Adipocyte (in vitro differentiated cells): ENCODE results near the gene TRMT1L.
"Not testable (repeated sequence)": the region's sequence is repeated elsewhere in the genome, so short reads cannot be mapped to it uniquely, and the experiment has no call there.

ENCODE experiments used
- DNase-seq: peaks from one replicate; pipeline ENCODE4 v3.0.0-alpha.2; 2015; ENCODE audit warnings: low read depth
- H3K27me3 ChIP-seq: replicated peaks from 2 replicates; pipeline ENCODE4 v1.7.0; 2013; ENCODE audit warnings: mild to moderate bottlenecking, low read length, moderate library complexity; ENCODE audit not compliant: control insufficient read depth, insufficient read depth
- H3K36me3 ChIP-seq: 2 replicates; pipeline ENCODE4 v1.7.0; 2013; ENCODE audit warnings: low read length, mild to moderate bottlenecking, moderate library complexity; ENCODE audit not compliant: control insufficient read depth, insufficient read depth, severe bottlenecking
- H3K4me1 ChIP-seq: 2 replicates; pipeline ENCODE4 v1.7.0; 2013; ENCODE audit warnings: mild to moderate bottlenecking, low read length, moderate library complexity; ENCODE audit not compliant: control insufficient read depth, insufficient read depth
- H3K4me3 ChIP-seq: 2 replicates; pipeline ENCODE4 v1.7.0; 2013; ENCODE audit warnings: mild to moderate bottlenecking, low read length, moderate library complexity
- H3K9ac ChIP-seq: 2 replicates; pipeline ENCODE4 v1.7.0; 2013; ENCODE audit warnings: mild to moderate bottlenecking, low read length, moderate library complexity
- H3K9me3 ChIP-seq: 2 replicates; pipeline ENCODE4 v1.7.0; 2013; ENCODE audit warnings: mild to moderate bottlenecking, low read length, moderate library complexity; ENCODE audit not compliant: control insufficient read depth

The TRMT1L gene, protein sequence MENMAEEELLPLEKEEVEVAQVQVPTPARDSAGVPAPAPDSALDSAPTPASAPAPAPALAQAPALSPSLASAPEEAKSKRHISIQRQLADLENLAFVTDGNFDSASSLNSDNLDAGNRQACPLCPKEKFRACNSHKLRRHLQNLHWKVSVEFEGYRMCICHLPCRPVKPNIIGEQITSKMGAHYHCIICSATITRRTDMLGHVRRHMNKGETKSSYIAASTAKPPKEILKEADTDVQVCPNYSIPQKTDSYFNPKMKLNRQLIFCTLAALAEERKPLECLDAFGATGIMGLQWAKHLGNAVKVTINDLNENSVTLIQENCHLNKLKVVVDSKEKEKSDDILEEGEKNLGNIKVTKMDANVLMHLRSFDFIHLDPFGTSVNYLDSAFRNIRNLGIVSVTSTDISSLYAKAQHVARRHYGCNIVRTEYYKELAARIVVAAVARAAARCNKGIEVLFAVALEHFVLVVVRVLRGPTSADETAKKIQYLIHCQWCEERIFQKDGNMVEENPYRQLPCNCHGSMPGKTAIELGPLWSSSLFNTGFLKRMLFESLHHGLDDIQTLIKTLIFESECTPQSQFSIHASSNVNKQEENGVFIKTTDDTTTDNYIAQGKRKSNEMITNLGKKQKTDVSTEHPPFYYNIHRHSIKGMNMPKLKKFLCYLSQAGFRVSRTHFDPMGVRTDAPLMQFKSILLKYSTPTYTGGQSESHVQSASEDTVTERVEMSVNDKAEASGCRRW

DNA sequence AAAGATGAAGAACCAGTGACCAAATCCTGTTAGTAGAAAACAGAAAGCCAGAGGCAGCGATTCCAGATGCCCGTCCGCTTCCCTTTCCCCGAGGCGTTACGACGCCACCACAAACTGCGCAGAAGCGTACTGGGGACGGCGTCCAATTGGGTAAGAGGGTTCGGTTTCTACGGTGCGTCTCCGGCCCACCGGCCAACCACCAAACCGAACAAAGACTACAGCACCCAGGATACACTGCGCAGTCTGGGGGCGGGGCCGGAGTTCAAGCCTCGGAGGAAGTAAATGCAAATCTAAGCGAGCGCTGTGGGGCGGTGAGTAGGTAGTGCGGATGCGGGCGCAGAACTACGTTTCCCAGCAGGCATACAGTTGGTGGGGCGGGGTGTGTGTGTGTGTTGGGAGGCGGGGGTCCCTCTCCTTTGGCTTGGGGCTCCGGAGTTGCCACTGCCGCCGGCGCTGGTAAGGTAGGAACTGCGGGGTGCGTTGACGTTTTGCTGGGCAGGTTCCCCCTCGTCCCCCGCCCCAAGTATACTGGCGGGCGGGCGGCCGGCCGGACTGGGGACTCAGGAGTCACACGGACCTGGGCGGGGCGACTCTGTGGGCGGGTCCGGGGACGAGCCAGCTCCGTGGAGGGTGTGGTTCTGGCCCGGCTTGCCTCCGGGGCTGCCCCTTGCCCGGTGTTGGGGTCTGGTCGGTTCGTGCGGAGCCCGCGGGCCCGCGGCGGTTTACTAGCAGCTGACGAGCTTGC is at the start of gene TRMT1L, which contains the start of gene SWT1:
Gene TRMT1L (minus strand): TSS at position 100 of the 745 bp plus-strand sequence. CDS start 241 bp downstream, outside the sequence.
Gene SWT1 (plus strand): TSS at position 314 of the 745 bp plus-strand sequence. CDS start 3,675 bp downstream, outside the sequence.
- Histone ChIP-seq H3K4me1 (peaks cover 30% of the 10 kb centered on the region), H3K9me3 (no peaks in the 10 kb centered on the region), H3K36me3 (no peaks in the 10 kb centered on the region), H3K27me3 (no peaks in the 10 kb centered on the region), H3K9ac (peak within 1 kb of the TSS; percentile 98), H3K4me3 (peak within 1 kb of the TSS; percentile 89)
- peak; percentile 100 for DNase-seq

DNA sequence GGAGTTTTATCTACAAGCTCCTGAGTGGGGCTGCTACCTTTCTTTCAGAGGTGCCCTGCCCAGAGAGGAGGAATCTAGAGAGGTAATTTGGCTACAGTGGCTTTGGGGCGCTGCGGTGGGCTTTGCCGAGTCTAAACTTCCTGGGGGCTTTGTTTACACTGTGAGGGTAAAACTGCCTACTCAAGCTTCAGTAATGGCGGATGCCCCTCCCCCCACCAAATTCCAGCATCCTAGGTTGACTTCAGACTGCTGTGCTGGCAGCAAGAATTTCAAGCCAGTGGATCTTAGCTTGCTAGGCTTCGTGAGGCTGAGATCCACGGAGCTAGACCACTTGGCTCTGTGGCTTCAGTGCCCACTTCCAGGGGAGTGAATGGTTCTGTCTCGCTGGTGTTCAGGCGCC is 44.1 kb upstream of the TRMT1L start:
- Histone ChIP-seq H3K9me3 (peaks cover 7% of the 10 kb centered on the region), H3K36me3 (no peaks in the 10 kb centered on the region), H3K27me3 (no peaks in the 10 kb centered on the region), H3K4me1 (no peaks in the 10 kb centered on the region), H3K9ac (no peak overlapping the region), H3K4me3 (no peak overlapping the region)
- no peak for DNase-seq

GRCh38 chr1:185198712-185199111 is 42.0 kb upstream of the TRMT1L start:
- not testable (repeated sequence) for DNase-seq, H3K4me1 ChIP-seq, H3K36me3 ChIP-seq, H3K4me3 ChIP-seq, H3K9me3 ChIP-seq, H3K27me3 ChIP-seq, H3K9ac ChIP-seq

DNA sequence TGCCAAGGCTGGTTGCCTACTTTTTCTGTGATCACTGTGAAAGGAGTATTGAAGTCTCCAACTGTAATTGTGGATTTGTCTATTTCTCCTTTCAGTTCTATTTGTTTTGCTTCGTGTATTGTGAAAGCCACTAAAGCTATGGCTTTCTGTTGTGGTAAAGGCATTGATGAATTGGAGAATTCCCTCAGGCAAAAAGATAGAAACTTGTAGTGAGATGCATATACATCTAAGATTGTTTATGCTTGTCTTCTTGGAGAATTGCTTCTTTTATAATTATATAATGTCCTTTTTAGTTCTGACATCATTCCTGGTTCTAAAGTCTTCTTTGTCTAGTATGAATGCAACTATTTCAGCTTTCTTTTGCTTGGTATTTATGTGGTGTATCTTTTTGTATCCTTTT is 37.0 kb upstream of the TRMT1L start:
- H3K36me3 ChIP-seq = peaks cover 6% of the 10 kb centered on the region
- no peaks in the 10 kb centered on the region for H3K4me1 ChIP-seq
- H3K27me3 ChIP-seq = no peaks in the 10 kb centered on the region
- H3K9me3 ChIP-seq = peaks cover 7% of the 10 kb centered on the region
- no peak for DNase-seq
- H3K4me3 ChIP-seq = no peak overlapping the region
- H3K9ac ChIP-seq = no peak overlapping the region

GRCh38 chr1:185170291-185170848 is 13.6 kb upstream of the TRMT1L start:
- Histone ChIP-seq H3K27me3 (no peaks in the 10 kb centered on the region), H3K9ac (no peak overlapping the region), H3K4me1 (no peaks in the 10 kb centered on the region), H3K9me3 (no peaks in the 10 kb centered on the region), H3K4me3 (no peak overlapping the region), H3K36me3 (peaks cover 20% of the 10 kb centered on the region)
- peak; percentile 81 for DNase-seq

DNA sequence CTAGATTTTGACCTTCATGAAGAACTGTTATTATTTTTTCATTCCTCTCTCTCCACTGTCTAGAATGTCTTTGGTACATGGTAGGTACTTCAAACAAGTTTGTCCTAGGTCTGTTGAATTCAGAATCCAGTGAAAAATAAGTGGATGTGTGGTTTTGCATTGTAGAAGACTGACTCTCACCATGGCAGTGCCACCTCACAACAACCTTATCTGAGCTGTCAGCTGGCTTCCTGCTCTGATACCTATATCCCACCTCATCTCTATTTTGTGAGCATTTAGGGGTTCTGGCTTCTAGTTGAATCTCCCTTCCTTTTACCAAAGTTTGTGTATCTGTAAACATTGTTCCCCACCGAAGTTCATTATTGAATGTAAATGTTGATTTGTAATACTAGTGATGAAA is 9.4 kb upstream of the TRMT1L start:
- Histone ChIP-seq H3K9ac (no peak overlapping the region), H3K36me3 (peaks cover 20% of the 10 kb centered on the region), H3K27me3 (no peaks in the 10 kb centered on the region), H3K4me1 (no peaks in the 10 kb centered on the region), H3K4me3 (no peak overlapping the region), H3K9me3 (no peaks in the 10 kb centered on the region)
- DNase-seq = no peak

DNA sequence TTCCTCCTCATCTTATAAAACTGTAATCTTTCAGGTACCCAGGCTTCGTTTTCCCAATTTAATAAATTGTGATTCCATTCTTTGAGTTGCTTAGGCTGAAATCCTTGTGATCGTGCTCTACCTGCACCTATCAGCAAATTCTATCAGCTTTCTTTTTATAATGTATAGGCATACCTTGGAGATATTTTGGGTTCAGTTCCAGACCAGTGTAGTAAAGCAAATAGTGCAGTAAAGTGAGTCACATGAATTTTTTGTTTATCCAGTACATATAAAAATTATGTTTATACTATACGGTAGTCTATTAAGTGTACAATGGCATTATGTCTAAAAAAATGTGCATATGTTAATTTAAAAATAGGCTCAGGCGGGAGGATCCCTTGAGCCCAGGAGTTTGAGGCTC is 5.7 kb upstream of the TRMT1L start:
- Histone ChIP-seq H3K4me3 (no peak overlapping the region), H3K9me3 (no peaks in the 10 kb centered on the region), H3K27me3 (no peaks in the 10 kb centered on the region), H3K4me1 (peaks cover 8% of the 10 kb centered on the region), H3K36me3 (peaks cover 13% of the 10 kb centered on the region), H3K9ac (no peak overlapping the region)
- DNase-seq = no peak

- Histone ChIP-seq H3K9ac (no peak overlapping the region), H3K36me3 (no peaks in the 10 kb centered on the region), H3K9me3 (no peaks in the 10 kb centered on the region), H3K4me1 (peaks cover 16% of the 10 kb centered on the region), H3K27me3 (no peaks in the 10 kb centered on the region), H3K4me3 (no peak overlapping the region)
- no peak for DNase-seq
Measured at GRCh38 chr1:185159966-185160365, 3.2 kb upstream of the TRMT1L start.

GRCh38 chr1:185158800-185159199 is 2.0 kb upstream of the TRMT1L start:
- Histone ChIP-seq H3K4me1 (peaks cover 22% of the 10 kb centered on the region), H3K27me3 (no peaks in the 10 kb centered on the region), H3K9me3 (no peaks in the 10 kb centered on the region), H3K36me3 (no peaks in the 10 kb centered on the region), H3K4me3 (no peak overlapping the region), H3K9ac (no peak overlapping the region)
- no peak for DNase-seq

DNA sequence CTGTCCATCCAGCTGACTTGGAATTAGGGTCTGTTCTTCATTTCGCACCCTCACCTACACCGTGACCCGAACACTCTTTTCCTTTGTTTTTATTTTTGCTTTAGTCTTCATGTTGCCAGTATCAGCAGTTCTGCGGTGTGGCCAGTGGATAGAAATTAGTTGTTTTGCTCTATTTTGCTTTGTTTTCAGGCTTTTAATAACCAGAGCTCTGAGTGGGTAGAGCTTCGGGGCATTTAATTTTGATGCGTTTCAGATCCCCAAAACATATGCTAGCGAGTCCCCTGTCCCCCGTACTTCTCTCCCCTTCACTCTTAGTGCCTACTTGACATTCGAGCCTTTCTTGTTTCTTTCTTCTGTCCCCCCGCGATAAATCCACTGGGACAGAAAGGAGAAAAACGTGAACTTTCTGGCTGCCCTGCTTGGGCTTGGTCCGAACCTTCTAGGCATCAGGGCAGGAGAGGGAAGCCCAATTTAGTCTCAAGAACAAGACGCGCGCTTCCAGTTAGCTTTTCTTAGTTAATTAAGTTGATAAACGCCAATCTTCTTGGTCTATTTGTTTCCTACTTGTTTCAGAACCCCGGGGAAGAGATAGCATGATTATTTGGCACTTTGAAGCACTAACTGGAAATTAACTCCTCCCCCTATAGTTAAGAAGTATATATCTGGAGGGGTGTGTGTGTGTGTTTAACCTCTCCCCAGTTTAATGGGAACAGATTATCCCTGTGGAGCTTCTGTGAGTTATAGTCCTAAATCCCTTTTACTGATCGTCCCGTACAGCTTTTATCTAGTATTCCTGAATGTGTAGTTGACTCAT is 1.1 kb upstream of the TRMT1L start:
- Histone ChIP-seq H3K9me3 (no peaks in the 10 kb centered on the region), H3K27me3 (no peaks in the 10 kb centered on the region), H3K4me3 (peak overlapping the region; percentile 89), H3K9ac (peak overlapping the region; percentile 98), H3K36me3 (no peaks in the 10 kb centered on the region), H3K4me1 (peaks cover 22% of the 10 kb centered on the region)
- DNase-seq = peak; percentile 41
